OCI-LY7 (cell line): Measurements from ENCODE around the gene ANTXR1.

ENCODE experiments used
- EZH2phosphoT487 ChIP-seq: fragments of 200-600 bp; sonication (generic); IDR thresholded peaks from 2 replicates; pipeline ENCODE4 v1.6.1; 2018; ENCODE audit warnings: low read depth, borderline replicate concordance, mild to moderate bottlenecking, mixed run types, antibody characterized with exemption, low read length, moderate library complexity, mixed read lengths
- TF ChIP-seq, protein P1 (sequence below): fragments of 200-600 bp; sonication (generic); conservative IDR thresholded peaks from 2 replicates; pipeline ENCODE4 v1.5.1; 2014; ENCODE audit warnings: mild to moderate bottlenecking, antibody characterized with exemption, low read length, moderate library complexity, mixed read lengths

GRCh38 chr2:69175790-69176715 is 163.1 kb downstream of the ANTXR1 start:
- TF ChIP-seq, protein P1, sequence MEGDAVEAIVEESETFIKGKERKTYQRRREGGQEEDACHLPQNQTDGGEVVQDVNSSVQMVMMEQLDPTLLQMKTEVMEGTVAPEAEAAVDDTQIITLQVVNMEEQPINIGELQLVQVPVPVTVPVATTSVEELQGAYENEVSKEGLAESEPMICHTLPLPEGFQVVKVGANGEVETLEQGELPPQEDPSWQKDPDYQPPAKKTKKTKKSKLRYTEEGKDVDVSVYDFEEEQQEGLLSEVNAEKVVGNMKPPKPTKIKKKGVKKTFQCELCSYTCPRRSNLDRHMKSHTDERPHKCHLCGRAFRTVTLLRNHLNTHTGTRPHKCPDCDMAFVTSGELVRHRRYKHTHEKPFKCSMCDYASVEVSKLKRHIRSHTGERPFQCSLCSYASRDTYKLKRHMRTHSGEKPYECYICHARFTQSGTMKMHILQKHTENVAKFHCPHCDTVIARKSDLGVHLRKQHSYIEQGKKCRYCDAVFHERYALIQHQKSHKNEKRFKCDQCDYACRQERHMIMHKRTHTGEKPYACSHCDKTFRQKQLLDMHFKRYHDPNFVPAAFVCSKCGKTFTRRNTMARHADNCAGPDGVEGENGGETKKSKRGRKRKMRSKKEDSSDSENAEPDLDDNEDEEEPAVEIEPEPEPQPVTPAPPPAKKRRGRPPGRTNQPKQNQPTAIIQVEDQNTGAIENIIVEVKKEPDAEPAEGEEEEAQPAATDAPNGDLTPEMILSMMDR = no peak
- no peak for TF ChIP-seq EZH2phosphoT487
